ENCODE data around the gene TMEM179B. TPM values are rescaled to one million over a fixed set of nuclear protein-coding genes. Genes with fewer than 3 reads are reported as not detected.

Gene TMEM179B
- total RNA-seq, 1 donor from 2014 or later = 61.9 TPM

GRCh38 chr11:62832336-62833234, 45.4 kb downstream of the TMEM179B start, which contains the start of gene TEX54:
TSS of gene TEX54 (minus strand) at chr11:62832841.
- intact Hi-C loops (cut with DNase I) = loop anchor here (10.0 kb wide), 1 partner anchor 48 kb away; the partner anchor contains the start of gene TMEM179B
- Histone ChIP-seq H3K4me1 (peaks cover 59% of the 10 kb centered on the region), H3K4me3 (peak within 1 kb of the TSS; percentile 96 to 99), H3K36me3 (peaks cover 0 to 14% of the 10 kb centered on the region in 2 donors), H3K9me3 (no peaks in the 10 kb centered on the region), H3K27ac (peak within 1 kb of the TSS; percentile 94), H3K27me3 (no peaks in the 10 kb centered on the region)
- peak in 1 of 2 donors; percentile 93 for DNase-seq (ENCODE audit: extremely low spot score in 2 of 2)
- no peak for TF ChIP-seq POLR2A (IDR thresholded peaks at IDR 0.05)
- peak in 1 of 2 donors; percentile 5 for TF ChIP-seq POLR2AphosphoS5 (IDR thresholded peaks at IDR 0.05; ENCODE audit: insufficient read depth in 1 of 2, low read depth in 1 of 2)

GRCh38 chr11:62835336-62835735, 48.1 kb downstream of the TMEM179B start:
- H3K27ac ChIP-seq = no peak overlapping the region
- DNase-seq (ENCODE audit: extremely low spot score in 2 of 2) = no peak
- H3K4me1 ChIP-seq = peaks cover 49% of the 10 kb centered on the region
- H3K4me3 ChIP-seq = no peak overlapping the region
- intact Hi-C loops (cut with DNase I) = loop anchor here (5.0 to 10.0 kb wide), 2 partner anchors 33 to 51 kb away; partner anchors contain the start of gene TMEM179B
- peaks cover 0 to 14% of the 10 kb centered on the region in 2 donors for H3K36me3 ChIP-seq
- TF ChIP-seq CTCF (IDR thresholded peaks at IDR 0.05) (no peak), POLR2A (IDR thresholded peaks at IDR 0.05) (no peak), POLR2AphosphoS5 (IDR thresholded peaks at IDR 0.05; ENCODE audit: insufficient read depth in 1 of 2, low read depth in 1 of 2) (no peak)
- H3K27me3 ChIP-seq = no peaks in the 10 kb centered on the region
- H3K9me3 ChIP-seq = no peaks in the 10 kb centered on the region

- no peaks in the 10 kb centered on the region for H3K27me3 ChIP-seq
- H3K36me3 ChIP-seq = peaks cover 0 to 14% of the 10 kb centered on the region in 2 donors
- intact Hi-C loops (cut with DNase I) = loop anchor here (5.0 to 10.0 kb wide), 2 partner anchors 37 to 54 kb away; partner anchors contain the start of gene TMEM179B
- peak in 1 of 2 donors; percentile 97 for DNase-seq (ENCODE audit: extremely low spot score in 2 of 2)
- H3K27ac ChIP-seq = peak within 1 kb of the TSS; percentile 97
- H3K4me3 ChIP-seq = peak within 1 kb of the TSS; percentile 58 to 88
- no peaks in the 10 kb centered on the region for H3K9me3 ChIP-seq
- no peak for TF ChIP-seq CTCF (IDR thresholded peaks at IDR 0.05)
- peak in 1 of 2 donors; percentile 94 for TF ChIP-seq POLR2A (IDR thresholded peaks at IDR 0.05)
- peak; percentile 97 to 98 for TF ChIP-seq POLR2AphosphoS5 (IDR thresholded peaks at IDR 0.05; ENCODE audit: insufficient read depth in 1 of 2, low read depth in 1 of 2)
- peaks cover 37% of the 10 kb centered on the region for H3K4me1 ChIP-seq
These were observed 52.1 kb downstream of the TMEM179B start, which contains the start of gene WDR74 for GRCh38 chr11:62839050-62839945. TSS of gene WDR74 (minus strand) at chr11:62839590. CDS start at chr11:62839570, 20 bp downstream.

Small RNAs within 50 kb of the gene (microRNA-seq; reads per million reads assigned to microRNA genes)
- not detected for gene MIR6514 (ENCODE audit: borderline number of aligned reads, borderline replicate concordance)
- not detected for gene MIR6748 (ENCODE audit: borderline number of aligned reads, borderline replicate concordance)

Small RNAs within 50 kb of the gene (small RNA-seq; reads per million reads assigned to genes)
- not detected for gene MIR6514
- gene RNU6-118P = not detected

Other genes starting within 250 kb of the TMEM179B start
- gene AHNAK, start 240.6 kb upstream of the TMEM179B start, total RNA-seq = 828 TPM
- 1,183 TPM for gene EEF1G, start 213.5 kb upstream of the TMEM179B start, total RNA-seq
- 12.0 TPM for gene TUT1, start 195.9 kb upstream of the TMEM179B start, total RNA-seq
- gene MTA2, start 185.5 kb upstream of the TMEM179B start, total RNA-seq = 96.3 TPM
- gene EML3, start 174.6 kb upstream of the TMEM179B start, total RNA-seq = 69.0 TPM
- 6.1 TPM for gene ROM1, start 174.1 kb upstream of the TMEM179B start, total RNA-seq
- 41.7 TPM for gene B3GAT3, start 165.4 kb upstream of the TMEM179B start, total RNA-seq
- gene GANAB, start 140.8 kb upstream of the TMEM179B start, total RNA-seq = 129 TPM
- 16.2 TPM for gene INTS5, start 134.1 kb upstream of the TMEM179B start, total RNA-seq
- gene C11orf98, start 122.2 kb upstream of the TMEM179B start, total RNA-seq = 44.2 TPM
- gene CSKMT, start 122.1 kb upstream of the TMEM179B start, total RNA-seq = 28.7 TPM
- 6.9 TPM for gene UQCC3, start 115.7 kb upstream of the TMEM179B start, total RNA-seq
- 6.9 TPM for gene LBHD1, start 115.1 kb upstream of the TMEM179B start, total RNA-seq
- gene UBXN1, start 108.3 kb upstream of the TMEM179B start, total RNA-seq = 216 TPM
- 45.2 TPM for gene LRRN4CL, start 97.9 kb upstream of the TMEM179B start, total RNA-seq
- gene BSCL2, start 80.0 kb upstream of the TMEM179B start, total RNA-seq = 74.9 TPM
- 2.5 TPM for gene GNG3, start 79.7 kb upstream of the TMEM179B start, total RNA-seq
- gene HNRNPUL2, start 59.9 kb upstream of the TMEM179B start, total RNA-seq = 30.7 TPM
- gene TTC9C, start 58.9 kb upstream of the TMEM179B start, total RNA-seq = 18.7 TPM
- gene ZBTB3, start 33.2 kb upstream of the TMEM179B start, total RNA-seq = 6.1 TPM
- gene POLR2G, start 25.8 kb upstream of the TMEM179B start, total RNA-seq = 52.8 TPM
- gene TAF6L, start 16.0 kb upstream of the TMEM179B start, total RNA-seq = 24.8 TPM
- 19.6 TPM for gene TMEM223, start 4.6 kb downstream of the TMEM179B start, total RNA-seq
- gene NXF1, start 18.0 kb downstream of the TMEM179B start, total RNA-seq = 64.1 TPM
- 35.6 TPM for gene STX5, start 44.6 kb downstream of the TMEM179B start, total RNA-seq
- gene TEX54, start 45.4 kb downstream of the TMEM179B start, total RNA-seq = not detected
- gene WDR74, start 52.2 kb downstream of the TMEM179B start, total RNA-seq = 51.8 TPM
- gene SLC3A2, start 93.5 kb downstream of the TMEM179B start, total RNA-seq = 169 TPM
- not detected for gene CHRM1, start 134.0 kb downstream of the TMEM179B start, total RNA-seq
- gene SLC22A6, start 197.6 kb downstream of the TMEM179B start, total RNA-seq = not detected
- gene SLC22A8, start 228.4 kb downstream of the TMEM179B start, total RNA-seq = not detected